ENCODE results near the gene SPTBN1.

DNA sequence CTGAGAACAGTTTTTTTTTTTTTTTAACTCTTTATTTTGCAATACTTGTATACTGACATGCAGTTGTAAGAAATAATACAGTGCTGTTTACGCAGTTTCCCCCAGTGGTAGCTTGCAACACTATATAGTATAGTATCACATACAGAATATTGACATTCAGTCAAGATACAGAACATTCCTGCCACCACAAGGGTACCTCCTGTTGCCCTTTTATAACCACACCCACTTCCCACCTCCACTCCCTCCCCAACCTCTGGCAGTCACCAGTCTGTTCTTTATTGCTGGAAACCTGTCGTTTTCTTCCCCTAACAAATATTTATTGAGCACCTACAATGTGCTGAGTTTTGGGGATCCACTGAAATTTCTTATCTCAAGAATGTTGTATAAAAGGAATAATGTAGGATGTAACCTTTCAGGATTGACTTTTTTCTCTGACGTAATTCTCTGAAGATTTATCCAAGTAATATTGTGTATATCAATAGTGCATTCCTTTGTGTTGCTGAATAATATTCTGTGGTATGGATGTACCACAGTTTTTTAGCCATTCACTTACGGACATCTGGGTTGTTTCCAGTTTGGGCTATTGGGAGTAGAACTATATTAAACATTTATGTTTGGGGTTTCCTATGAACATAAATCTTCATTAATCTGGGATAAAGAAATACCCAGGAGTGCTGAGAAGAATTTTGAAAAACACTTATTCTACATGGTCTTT is 215.9 kb downstream of the SPTBN1 start:
- TF ChIP-seq, protein P1, sequence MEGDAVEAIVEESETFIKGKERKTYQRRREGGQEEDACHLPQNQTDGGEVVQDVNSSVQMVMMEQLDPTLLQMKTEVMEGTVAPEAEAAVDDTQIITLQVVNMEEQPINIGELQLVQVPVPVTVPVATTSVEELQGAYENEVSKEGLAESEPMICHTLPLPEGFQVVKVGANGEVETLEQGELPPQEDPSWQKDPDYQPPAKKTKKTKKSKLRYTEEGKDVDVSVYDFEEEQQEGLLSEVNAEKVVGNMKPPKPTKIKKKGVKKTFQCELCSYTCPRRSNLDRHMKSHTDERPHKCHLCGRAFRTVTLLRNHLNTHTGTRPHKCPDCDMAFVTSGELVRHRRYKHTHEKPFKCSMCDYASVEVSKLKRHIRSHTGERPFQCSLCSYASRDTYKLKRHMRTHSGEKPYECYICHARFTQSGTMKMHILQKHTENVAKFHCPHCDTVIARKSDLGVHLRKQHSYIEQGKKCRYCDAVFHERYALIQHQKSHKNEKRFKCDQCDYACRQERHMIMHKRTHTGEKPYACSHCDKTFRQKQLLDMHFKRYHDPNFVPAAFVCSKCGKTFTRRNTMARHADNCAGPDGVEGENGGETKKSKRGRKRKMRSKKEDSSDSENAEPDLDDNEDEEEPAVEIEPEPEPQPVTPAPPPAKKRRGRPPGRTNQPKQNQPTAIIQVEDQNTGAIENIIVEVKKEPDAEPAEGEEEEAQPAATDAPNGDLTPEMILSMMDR (IDR thresholded peaks at IDR 0.05; ENCODE audit: poor library complexity) = no peak
- TF ChIP-seq EZH2 (IDR thresholded peaks at IDR 0.05; ENCODE audit: borderline replicate concordance) = no peak
